Right kidney (tissue), 1 donor: ENCODE results near the gene ARFGEF2.
"Not testable (repeated sequence)": the region's sequence is repeated elsewhere in the genome, so short reads cannot be mapped to it uniquely, and the experiment has no call there.

Source experiments
- DNase-seq: peaks from one replicate; pipeline ENCODE4 v3.0.0-alpha.2; 2016

The ARFGEF2 gene

GRCh38 chr20:48952656-48953055 lies 31.1 kb downstream of the ARFGEF2 start:
- DNase-seq = no peak

DNA sequence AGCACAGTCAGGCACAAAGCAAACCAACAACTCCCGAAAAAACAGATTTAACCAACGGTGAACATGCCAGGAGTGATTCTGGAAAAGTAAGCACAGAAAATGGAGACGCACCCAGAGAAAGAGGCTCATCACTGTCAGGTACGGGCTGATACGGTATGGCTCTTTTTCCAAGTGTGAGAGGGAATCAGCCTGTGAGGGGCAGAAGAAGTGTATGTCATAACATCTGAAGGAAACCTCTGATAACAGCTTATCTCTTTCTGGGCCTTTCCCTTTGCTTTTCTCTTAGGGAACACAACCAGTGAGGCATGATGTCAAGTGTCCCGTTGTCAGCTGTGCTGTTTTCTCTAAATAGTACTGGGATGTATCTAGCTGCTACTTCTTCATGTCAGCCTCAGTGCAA lies 32.1 kb downstream of the ARFGEF2 start:
- no peak for DNase-seq

DNA sequence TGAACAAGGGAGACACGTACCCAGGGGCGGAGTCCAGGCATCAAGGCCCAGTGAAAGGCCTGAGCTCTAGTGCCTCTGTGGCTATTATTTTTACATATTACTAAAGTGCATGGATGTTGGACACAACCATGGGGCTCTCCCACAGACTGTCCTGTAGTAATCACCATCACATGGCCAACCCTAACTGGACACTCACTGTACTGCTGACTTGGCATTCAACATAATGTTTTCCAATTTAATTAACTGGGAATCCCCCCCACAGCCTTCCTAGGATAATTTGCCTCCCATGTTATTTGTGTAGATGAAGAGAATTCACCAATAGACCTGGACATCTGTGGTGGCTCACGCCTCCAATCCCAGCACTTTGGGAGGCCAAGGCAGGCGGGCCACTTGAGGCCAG lies 34.5 kb downstream of the ARFGEF2 start:
- no peak for DNase-seq

DNA sequence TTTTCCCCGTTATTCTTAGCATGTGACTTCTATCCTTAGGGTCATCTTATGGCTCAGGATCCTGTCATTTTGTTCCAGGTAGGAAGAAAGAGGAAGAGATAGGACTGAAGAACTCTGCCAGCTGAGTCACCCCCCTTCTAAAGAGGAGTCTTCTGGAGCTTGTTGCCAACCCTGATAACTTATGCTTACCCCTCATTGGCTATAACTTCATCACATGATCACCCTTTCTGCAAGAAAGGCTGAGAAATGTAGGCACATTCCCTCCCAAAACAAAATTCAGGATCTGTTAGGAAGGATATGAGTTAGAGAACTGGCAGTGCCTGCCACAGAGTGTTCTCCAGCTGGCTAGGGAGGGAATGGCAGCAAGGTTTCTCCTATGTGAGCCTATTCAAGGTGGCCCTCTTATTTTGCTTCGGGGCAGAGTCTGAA lies 35.6 kb downstream of the ARFGEF2 start:
- no peak for DNase-seq

GRCh38 chr20:48957533-48957932 lies 36.0 kb downstream of the ARFGEF2 start:
- DNase-seq = no peak

DNA sequence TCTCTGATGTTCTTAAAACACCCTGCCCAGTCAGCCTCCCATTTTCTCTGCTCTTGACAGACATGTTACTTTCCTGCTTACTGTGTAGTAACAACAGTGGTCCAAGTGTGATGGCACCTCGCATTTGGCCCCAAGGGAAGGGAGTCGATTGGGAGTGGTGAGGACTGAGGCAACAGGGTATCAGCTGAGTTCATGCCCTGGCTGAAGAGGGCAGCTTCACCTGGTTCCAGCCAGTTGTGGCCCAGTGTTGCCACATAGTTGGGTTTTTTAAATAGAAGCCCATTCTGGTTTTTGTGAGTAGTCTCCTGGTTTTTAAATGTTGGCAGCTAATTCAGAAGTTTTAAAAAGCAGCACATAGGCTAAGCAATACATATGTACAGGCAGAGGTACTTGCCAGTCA lies 37.2 kb downstream of the ARFGEF2 start:
- no peak for DNase-seq

DNA sequence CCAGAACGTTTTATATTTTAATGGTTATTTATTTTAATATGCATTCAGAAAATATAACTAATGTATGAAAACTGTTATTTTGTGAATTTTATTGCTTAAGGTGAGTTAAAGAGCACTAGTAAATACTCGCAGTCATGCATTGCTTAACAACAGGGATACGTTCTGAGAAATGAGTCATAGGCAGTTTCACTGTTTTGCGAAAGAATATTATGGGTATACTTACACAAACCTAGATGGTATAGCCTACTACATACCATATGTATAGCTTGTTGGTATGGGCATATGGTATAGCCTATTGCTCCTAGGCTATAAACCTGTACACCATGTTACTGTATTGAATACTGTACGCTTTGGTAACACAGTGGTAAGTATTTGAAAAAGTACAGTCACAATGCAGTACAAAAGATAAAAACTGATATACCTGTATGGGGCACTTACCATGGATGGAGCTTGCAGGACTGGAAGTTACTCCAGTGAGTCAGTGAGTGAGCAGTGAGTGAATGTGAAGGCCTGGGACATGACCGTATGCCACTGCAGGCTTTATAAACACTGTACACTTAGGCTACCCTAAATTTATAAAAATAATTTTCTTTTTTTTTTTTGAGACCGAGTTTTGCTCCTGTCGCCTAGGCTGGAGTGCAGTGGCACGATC lies 38.5 kb downstream of the ARFGEF2 start:
- DNase-seq = no peak

- DNase-seq = no peak
These were observed 40.9 kb downstream of the ARFGEF2 start for GRCh38 chr20:48962421-48962820.

DNA sequence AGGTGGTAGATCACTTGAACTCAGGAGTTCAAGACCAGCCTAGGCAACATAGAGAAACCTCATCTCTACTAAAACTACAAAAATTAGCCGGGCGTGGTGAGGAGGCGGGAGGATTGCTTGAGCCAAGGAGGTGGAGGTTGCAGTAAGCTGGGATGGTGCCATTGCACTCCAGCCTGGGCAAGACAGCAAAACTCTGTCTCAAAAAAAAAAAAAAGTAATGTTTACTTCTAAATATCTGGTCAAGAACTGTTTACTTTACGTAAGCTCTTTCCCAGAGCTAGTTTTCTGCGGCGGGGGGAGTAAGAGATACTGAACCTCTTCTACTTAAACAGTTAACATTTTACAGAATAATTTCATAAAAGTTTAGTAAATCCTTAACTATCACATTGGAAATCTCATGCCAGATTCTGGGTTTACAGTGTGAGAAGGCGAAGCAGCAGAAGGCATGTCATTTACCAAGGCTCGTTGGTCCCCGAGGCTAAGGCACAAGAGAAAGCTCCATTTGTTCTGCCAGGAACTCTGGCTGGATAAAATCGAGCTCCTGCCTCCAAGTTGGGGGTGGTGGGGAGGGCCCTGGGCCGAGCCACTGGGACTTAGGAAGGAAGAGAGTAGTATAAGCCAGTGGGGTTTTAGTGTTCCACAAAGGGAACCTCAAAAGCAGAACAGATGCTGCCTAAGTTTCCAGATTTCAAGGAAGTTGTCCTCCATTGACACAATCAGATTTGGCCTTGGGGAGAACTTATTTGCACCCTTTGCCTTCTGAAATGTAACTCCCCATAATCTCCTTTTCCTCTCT lies 41.7 kb downstream of the ARFGEF2 start:
- DNase-seq = no peak

- no peak for DNase-seq
These were observed 43.8 kb downstream of the ARFGEF2 start for GRCh38 chr20:48965189-48965910.

DNA sequence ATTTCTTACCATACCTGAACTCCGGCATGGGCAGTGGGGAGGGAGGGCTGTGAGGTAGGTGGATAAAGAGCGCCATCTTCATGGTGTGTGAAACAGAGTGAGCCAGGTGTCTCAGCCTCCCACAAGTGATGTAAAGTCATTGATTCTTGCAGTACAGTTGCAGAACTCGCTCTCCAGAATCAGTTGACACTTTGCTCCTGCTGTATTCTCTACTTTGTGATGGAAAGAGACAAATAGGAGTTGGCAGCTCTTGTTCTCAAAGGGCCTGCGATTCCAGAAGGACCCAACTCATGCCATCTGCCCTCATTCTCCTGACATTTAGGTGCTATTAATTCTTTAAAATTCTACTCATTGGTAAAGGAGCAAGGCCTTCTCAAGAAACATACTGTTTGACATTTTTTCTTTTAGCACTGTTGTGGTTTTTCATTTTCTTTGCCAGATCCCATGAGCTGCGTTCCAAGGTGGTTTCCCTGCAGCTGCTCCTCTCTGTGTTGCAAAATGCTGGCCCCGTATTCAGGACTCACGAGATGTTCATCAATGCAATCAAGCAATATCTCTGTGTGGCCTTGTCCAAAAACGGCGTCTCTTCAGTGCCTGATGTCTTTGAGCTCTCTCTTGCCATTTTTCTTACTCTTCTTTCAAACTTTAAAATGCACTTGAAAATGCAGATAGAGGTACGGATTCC lies 49.3 kb downstream of the ARFGEF2 start:
- no peak for DNase-seq

GRCh38 chr20:48971956-48972355 lies 50.4 kb downstream of the ARFGEF2 start:
- DNase-seq = no peak

DNA sequence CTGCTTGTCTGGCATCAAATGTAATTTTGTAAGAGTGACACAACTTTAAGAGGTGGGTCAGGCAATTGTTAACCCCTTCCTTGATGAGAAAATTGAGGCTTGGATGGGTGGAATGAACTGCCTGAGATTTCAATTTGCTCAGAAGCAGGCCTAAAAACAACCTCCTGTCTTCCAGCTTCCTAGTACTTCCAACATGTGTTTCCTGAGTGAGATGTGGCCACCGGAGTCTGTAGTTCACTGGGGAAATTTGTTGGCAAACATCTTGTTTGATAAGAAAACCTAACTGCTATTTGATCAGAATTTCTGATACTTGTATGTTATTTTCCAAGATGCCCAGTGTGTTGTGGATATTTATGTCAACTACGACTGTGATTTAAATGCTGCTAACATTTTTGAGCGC lies 51.3 kb downstream of the ARFGEF2 start:
- DNase-seq = no peak

GRCh38 chr20:48975955-48976354 lies 54.4 kb downstream of the ARFGEF2 start:
- no peak for DNase-seq

- not testable (repeated sequence) for DNase-seq
These were observed 58.5 kb downstream of the ARFGEF2 start for GRCh38 chr20:48979980-48980379.

GRCh38 chr20:48983423-48984400 lies 62.2 kb downstream of the ARFGEF2 start:
- no peak for DNase-seq

DNA sequence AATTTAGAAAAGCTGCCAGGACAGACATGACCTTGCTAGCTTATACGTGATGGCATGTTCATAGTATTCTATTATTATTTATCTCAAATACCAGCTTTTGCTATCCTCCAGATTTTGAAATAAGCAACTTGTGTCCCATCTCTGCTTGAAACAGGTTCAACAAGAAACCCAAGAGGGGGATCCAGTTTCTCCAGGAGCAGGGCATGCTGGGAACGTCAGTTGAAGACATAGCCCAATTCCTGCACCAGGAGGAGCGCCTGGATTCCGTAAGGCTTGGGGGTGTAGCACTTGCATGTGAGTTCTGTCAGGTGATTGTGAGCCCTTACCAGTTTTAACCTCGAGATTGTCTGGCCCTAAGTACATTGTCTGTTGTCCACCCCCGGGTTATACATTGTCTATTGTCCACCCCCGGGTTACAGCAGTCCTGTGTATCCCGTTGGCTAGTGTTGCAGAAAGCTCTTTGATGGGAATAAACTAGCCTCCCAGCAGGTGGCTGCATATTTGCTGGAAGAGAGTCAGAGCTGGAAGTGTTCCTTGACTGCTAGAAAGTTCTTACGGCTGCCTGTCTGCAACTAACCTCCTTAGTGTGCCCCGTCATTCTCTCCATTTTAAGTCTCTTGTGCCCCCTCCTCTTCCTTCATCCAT lies 63.2 kb downstream of the ARFGEF2 start:
- DNase-seq = no peak

DNA sequence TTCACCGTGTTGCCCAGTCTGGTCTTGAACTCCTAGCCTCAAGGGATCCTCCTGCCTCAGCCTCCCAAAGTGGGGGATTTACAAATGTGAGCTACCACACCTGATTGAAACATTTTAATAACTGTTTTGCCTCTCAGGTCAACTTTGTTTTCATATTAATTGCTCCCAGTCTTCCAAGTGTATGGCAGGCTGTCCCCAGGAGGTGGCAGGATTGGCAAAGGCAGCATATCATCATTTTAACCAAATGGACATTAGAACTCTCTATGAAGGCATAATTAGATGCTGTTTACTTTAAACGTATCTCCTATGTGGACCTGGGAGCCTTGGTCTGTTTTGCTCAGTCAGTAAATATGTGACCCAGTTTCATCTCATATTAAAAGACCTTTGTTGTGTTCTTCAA lies 65.4 kb downstream of the ARFGEF2 start:
- DNase-seq = no peak

- DNase-seq = no peak
These were observed 69.0 kb downstream of the ARFGEF2 start for GRCh38 chr20:48990467-48990866.

- DNase-seq = no peak
These were observed 74.1 kb downstream of the ARFGEF2 start for GRCh38 chr20:48995589-48995988.
